Measurements from ENCODE around the gene COL23A1. TPM values are rescaled to one million over a fixed set of nuclear protein-coding genes. Genes with fewer than 3 reads are reported as not detected.

The COL23A1 gene
- total RNA-seq, 1 experiment from 2014 or later: 15.0 TPM

DNA sequence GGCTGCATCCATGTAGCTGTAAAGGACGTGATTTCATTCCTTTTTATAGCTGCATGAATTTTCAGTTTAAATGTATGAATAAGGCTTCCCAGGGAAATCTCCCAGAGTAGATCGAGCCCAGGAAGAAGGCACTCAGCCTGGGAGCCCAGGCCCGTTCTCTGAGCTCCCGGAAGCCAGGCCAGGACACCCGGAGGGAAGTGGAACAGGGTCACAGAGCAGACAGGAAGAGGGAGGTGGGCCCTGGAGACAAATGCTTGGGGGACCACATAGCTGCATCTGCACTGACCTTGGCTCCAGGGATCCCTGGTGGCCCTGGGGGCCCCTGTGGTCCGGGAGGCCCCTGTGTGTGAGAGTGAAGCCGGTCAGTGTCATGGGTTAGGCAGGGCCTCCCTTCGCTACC, 337.9 kb downstream of the COL23A1 start:
- H3K27me3 Mint-ChIP-seq (ENCODE audit: low read depth): no peaks in the 10 kb centered on the region; the same call in 1 of the 2 replicates
- DNase-seq (ENCODE audit: low spot score): no peak
- ATAC-seq: no peak
- no peak overlapping the region for H3K4me3 Mint-ChIP-seq
- H3K36me3 Mint-ChIP-seq: no peaks in the 10 kb centered on the region
- ChIA-PET POLR2A (interaction anchor here (0.7 kb wide), 1 partner anchor 9 kb away, joined by 3 read pairs; no protein-coding TSS in a partner anchor), CTCF (interaction anchor here (1.2 to 2.6 kb wide), 3 partner anchors 17 to 339 kb away, joined by 3 to 15 read pairs (median 4); no protein-coding TSS in a partner anchor)
- H3K9me3 Mint-ChIP-seq: no peaks in the 10 kb centered on the region
- no peak overlapping the region for H3K27ac Mint-ChIP-seq
- no peak for TF ChIP-seq ELF4 (CRISPR knock-in tag; IDR thresholded peaks at IDR 0.05; ENCODE audit: low read depth)
- TF ChIP-seq ZNF416 (CRISPR knock-in tag; IDR thresholded peaks at IDR 0.05): no peak
- TF ChIP-seq FOXP1 (CRISPR knock-in tag; IDR thresholded peaks at IDR 0.05; ENCODE audit: borderline replicate concordance): no peak
- no peak for TF ChIP-seq TEAD4 (CRISPR knock-in tag; IDR thresholded peaks at IDR 0.05)
- TF ChIP-seq, protein P1, sequence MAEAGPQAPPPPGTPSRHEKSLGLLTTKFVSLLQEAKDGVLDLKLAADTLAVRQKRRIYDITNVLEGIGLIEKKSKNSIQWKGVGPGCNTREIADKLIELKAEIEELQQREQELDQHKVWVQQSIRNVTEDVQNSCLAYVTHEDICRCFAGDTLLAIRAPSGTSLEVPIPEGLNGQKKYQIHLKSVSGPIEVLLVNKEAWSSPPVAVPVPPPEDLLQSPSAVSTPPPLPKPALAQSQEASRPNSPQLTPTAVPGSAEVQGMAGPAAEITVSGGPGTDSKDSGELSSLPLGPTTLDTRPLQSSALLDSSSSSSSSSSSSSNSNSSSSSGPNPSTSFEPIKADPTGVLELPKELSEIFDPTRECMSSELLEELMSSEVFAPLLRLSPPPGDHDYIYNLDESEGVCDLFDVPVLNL (CRISPR knock-in tag; IDR thresholded peaks at IDR 0.05; ENCODE audit: borderline replicate concordance, low read depth): no peak
- no peak for TF ChIP-seq FOXJ3 (CRISPR knock-in tag; IDR thresholded peaks at IDR 0.05; ENCODE audit: borderline replicate concordance)
- TF ChIP-seq, protein P2, sequence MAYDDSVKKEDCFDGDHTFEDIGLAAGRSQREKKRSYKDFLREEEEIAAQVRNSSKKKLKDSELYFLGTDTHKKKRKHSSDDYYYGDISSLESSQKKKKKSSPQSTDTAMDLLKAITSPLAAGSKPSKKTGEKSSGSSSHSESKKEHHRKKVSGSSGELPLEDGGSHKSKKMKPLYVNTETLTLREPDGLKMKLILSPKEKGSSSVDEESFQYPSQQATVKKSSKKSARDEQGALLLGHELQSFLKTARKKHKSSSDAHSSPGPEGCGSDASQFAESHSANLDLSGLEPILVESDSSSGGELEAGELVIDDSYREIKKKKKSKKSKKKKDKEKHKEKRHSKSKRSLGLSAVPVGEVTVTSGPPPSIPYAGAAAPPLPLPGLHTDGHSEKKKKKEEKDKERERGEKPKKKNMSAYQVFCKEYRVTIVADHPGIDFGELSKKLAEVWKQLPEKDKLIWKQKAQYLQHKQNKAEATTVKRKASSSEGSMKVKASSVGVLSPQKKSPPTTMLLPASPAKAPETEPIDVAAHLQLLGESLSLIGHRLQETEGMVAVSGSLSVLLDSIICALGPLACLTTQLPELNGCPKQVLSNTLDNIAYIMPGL (CRISPR knock-in tag; IDR thresholded peaks at IDR 0.05): no peak
- TF ChIP-seq, protein P3, sequence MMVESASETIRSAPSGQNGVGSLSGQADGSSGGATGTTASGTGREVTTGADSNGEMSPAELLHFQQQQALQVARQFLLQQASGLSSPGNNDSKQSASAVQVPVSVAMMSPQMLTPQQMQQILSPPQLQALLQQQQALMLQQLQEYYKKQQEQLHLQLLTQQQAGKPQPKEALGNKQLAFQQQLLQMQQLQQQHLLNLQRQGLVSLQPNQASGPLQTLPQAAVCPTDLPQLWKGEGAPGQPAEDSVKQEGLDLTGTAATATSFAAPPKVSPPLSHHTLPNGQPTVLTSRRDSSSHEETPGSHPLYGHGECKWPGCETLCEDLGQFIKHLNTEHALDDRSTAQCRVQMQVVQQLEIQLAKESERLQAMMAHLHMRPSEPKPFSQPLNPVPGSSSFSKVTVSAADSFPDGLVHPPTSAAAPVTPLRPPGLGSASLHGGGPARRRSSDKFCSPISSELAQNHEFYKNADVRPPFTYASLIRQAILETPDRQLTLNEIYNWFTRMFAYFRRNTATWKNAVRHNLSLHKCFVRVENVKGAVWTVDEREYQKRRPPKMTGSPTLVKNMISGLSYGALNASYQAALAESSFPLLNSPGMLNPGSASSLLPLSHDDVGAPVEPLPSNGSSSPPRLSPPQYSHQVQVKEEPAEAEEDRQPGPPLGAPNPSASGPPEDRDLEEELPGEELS (CRISPR knock-in tag; IDR thresholded peaks at IDR 0.05): no peak
- no peak for TF ChIP-seq EMX1 (CRISPR knock-in tag; IDR thresholded peaks at IDR 0.05)
- TF ChIP-seq NFE2L1 (CRISPR knock-in tag; IDR thresholded peaks at IDR 0.05): no peak
- no peak for TF ChIP-seq NR3C1 (CRISPR knock-in tag; conservative IDR thresholded peaks at IDR 0.05; ENCODE audit: low read depth)
- TF ChIP-seq MXD4 (CRISPR knock-in tag; IDR thresholded peaks at IDR 0.05; ENCODE audit: borderline replicate concordance): no peak
- no peak for TF ChIP-seq ETV6 (CRISPR knock-in tag; IDR thresholded peaks at IDR 0.05)
- TF ChIP-seq PRRX2 (CRISPR knock-in tag; IDR thresholded peaks at IDR 0.05): no peak
- TF ChIP-seq, protein P4, sequence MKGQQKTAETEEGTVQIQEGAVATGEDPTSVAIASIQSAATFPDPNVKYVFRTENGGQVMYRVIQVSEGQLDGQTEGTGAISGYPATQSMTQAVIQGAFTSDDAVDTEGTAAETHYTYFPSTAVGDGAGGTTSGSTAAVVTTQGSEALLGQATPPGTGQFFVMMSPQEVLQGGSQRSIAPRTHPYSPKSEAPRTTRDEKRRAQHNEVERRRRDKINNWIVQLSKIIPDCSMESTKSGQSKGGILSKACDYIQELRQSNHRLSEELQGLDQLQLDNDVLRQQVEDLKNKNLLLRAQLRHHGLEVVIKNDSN (CRISPR knock-in tag; IDR thresholded peaks at IDR 0.05): no peak
- H3K4me1 Mint-ChIP-seq: peaks cover 3% of the 10 kb centered on the region; the same call in 1 of the 2 replicates

DNA sequence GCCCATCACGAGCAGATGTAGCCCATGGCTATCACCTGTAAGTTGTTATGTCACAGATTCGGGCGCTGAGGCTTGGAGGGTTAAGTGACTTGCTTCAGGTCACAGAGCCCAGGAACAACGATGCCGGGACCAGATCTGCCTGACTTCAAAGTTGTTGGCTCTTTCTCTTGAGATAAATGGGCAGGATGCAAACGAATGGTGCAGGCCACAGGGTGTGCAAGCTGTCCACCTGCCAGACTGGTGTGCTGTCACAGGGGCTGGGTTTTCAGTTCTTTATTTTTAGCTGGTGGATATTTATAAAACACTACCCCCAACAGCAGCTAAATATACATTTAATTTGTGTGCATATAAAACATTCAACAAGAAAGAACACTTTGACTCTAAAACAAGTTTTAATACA, 339.9 kb downstream of the COL23A1 start:
- Mint-ChIP-seq H3K36me3 (no peaks in the 10 kb centered on the region), H3K4me1 (peaks cover 3% of the 10 kb centered on the region; the same call in 1 of the 2 replicates), H3K4me3 (no peak overlapping the region), H3K9me3 (no peaks in the 10 kb centered on the region), H3K27me3 (ENCODE audit: low read depth) (no peaks in the 10 kb centered on the region; the same call in 1 of the 2 replicates), H3K27ac (no peak overlapping the region)
- ATAC-seq: no peak
- ChIA-PET POLR2A (interaction anchor here (0.6 kb wide), 1 partner anchor 1535 kb away, joined by 4 read pairs; no protein-coding TSS in a partner anchor), CTCF (interaction anchor here (0.7 to 2.6 kb wide), 3 partner anchors 15 to 1159 kb away, joined by 3 to 15 read pairs (median 5); no protein-coding TSS in a partner anchor)
- TF ChIP-seq IRF2 (CRISPR knock-in tag; IDR thresholded peaks at IDR 0.05; ENCODE audit: borderline replicate concordance, low read depth) (no peak), PRRX2 (CRISPR knock-in tag; IDR thresholded peaks at IDR 0.05) (no peak), NFYB (CRISPR knock-in tag; conservative IDR thresholded peaks at IDR 0.05; ENCODE audit: low read depth) (no peak), SOX15 (CRISPR knock-in tag; IDR thresholded peaks at IDR 0.05) (no peak), ZNF138 (CRISPR knock-in tag; conservative IDR thresholded peaks at IDR 0.05) (no peak), NFATC4 (CRISPR knock-in tag; IDR thresholded peaks at IDR 0.05) (no peak), JAZF1 (CRISPR knock-in tag; IDR thresholded peaks at IDR 0.05) (no peak), RELA (CRISPR knock-in tag; IDR thresholded peaks at IDR 0.05; ENCODE audit: borderline replicate concordance) (no peak), ZNF219 (CRISPR knock-in tag; IDR thresholded peaks at IDR 0.05; ENCODE audit: borderline replicate concordance) (no peak)
- TF ChIP-seq, protein P1 (CRISPR knock-in tag; IDR thresholded peaks at IDR 0.05; ENCODE audit: borderline replicate concordance, low read depth): no peak
- TF ChIP-seq, protein P5, sequence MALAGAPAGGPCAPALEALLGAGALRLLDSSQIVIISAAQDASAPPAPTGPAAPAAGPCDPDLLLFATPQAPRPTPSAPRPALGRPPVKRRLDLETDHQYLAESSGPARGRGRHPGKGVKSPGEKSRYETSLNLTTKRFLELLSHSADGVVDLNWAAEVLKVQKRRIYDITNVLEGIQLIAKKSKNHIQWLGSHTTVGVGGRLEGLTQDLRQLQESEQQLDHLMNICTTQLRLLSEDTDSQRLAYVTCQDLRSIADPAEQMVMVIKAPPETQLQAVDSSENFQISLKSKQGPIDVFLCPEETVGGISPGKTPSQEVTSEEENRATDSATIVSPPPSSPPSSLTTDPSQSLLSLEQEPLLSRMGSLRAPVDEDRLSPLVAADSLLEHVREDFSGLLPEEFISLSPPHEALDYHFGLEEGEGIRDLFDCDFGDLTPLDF (CRISPR knock-in tag; IDR thresholded peaks at IDR 0.05): no peak
- TF ChIP-seq, protein P6, sequence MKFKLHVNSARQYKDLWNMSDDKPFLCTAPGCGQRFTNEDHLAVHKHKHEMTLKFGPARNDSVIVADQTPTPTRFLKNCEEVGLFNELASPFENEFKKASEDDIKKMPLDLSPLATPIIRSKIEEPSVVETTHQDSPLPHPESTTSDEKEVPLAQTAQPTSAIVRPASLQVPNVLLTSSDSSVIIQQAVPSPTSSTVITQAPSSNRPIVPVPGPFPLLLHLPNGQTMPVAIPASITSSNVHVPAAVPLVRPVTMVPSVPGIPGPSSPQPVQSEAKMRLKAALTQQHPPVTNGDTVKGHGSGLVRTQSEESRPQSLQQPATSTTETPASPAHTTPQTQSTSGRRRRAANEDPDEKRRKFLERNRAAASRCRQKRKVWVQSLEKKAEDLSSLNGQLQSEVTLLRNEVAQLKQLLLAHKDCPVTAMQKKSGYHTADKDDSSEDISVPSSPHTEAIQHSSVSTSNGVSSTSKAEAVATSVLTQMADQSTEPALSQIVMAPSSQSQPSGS (CRISPR knock-in tag; IDR thresholded peaks at IDR 0.05; ENCODE audit: borderline replicate concordance, low read depth): no peak
- no peak for DNase-seq (ENCODE audit: low spot score)
